NCI-H146 treated with DMSO at 0.1 percent for 48 hours (cell line): Measurements from ENCODE around the gene UBE2M.

Experiments
- DNase-seq: peaks from one replicate; lab custom pipeline; 2025; ENCODE audit not compliant: unreplicated experiment; lab: John Stamatoyannopoulos, UW

UBE2M gene

DNA sequence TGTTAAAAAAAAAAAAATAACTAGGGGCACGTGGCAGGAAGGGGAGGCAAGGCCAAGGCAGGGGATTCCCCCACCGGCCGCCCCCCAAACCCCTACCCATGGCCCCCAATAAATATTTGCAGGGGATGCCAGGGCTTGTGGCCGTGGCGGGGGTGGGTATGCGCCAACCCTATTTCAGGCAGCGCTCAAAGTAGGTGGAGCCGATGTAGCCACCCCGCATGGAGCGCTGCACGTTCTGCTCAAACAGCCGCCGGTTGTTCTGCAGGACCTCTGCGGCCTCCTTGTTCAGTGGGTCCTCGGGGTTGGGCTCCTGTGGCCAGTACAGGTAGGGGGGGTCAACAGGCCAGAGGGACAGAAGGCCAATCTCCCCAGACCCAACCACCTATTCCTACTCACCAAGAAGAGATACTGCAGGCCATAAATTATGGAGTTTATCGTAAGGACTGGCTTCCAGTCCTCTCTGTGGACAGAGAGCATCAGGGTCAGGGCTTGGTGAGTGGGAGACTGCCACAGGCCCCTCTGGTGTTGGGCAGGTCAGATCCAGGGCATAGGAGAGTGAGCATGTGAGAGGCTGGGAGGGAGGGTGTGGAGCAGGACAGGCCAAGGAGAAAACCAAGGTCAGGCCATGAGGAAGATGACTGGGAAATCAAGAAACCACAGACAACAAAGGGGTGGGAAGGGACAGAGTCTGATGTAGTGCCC, 2.3 kb downstream of the UBE2M start:
- DNase-seq, result no peak

DNA sequence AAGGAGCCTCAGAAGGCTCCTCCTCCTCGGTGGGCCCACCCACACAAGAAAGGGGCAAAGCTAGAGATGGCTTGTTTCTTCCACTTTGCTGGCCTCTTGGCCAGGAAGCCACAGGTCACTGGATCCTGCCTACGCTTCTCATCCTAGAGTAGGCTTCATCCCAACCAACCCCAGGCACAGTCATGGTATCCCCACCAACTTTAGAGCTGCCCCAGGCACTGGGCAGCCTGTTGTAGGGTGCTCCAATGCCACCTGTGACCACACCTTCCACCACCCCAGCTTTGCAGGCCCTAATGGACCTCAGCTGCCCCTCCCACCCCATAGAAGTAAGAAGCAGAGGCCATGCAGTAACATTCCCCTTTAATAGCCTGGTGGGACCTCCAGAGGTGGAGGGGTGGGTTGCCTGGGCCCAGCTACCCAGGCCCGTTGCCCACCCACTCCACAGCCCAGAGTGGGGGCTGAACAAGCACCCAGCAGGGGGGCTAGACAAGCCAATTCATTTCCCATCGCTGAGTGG, 3.0 kb downstream of the UBE2M start:
- no peak for DNase-seq

DNA sequence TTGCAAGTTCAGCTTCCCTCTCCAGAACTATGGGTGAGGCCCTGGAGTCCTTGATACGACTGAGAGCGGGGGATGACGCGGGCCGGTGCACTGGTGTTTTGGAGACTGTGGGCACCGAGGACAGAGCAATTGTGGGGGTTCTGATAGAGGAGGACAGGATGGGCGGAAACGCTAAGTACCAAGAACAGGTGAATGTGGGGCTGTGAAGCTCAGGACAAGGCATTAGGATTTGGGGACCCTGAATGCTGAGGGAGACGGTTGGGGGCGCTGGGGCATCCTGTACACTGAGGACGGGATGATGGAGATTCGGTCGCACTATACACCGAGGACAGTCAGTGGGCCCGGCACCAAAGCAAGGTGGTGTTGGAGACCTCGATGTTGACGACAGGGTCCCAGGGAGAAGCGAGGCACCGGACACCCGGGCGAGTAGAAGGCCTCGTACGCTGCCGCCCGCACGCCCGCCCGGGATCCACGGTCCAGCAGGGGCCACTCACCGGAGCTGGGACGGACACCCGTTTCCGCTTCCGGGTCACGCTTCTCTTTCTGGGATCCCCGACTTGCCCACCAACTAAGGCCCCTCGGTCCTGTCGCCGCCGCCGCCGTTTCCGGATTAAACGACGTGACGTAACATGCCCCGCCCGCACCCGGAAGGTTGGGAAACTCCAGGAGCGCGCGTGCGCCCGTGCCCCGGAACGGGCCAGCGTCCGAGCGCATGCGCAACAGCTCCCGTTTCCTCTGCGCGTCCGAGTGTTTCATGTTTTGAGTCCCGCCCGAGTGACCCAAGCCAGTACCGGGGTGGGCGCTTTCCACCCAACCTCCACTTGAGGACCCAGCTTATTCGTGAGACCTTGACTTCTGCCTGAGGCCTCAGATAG, 3.7 kb downstream of the UBE2M start, which contains the start of gene CHMP2A:
Gene CHMP2A (minus strand): TSS at position 612 of the 875 bp plus-strand sequence. CDS start 893 bp downstream, outside the sequence.
- DNase-seq, result no peak

DNA sequence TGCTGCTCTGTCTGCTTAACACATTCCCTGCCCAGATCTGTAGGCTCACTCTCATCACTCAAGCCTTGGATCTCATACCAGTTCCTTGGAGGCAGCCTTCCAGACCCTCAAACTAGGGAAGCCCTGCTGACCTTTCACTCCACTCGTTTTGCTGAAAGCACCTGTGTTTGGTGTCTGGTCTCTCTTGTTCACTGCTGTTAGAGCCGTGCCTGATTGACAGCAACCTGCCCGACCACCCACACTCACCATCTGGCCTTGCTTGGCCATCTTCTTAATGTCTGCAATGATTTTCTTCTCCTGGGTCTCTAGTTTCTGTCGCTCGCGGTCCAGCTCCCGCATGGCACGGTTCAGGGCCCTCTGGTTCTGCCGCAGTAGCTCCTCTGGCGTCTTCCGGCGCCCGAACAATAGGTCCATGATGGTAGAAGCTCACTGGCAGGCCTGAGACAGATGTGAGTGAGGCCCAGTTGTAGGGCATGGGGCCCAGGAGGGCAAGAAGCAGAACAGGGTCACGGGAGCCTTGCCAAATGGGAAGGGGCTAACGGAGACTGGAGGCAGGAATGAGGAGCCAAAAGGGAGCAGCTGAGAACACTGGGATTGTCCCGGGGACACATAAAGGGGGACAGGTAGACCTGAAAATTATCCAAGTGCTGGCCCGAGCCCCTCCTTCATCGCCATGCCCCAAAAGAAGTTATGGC, 4.5 kb downstream of the UBE2M start:
- no peak for DNase-seq

DNA sequence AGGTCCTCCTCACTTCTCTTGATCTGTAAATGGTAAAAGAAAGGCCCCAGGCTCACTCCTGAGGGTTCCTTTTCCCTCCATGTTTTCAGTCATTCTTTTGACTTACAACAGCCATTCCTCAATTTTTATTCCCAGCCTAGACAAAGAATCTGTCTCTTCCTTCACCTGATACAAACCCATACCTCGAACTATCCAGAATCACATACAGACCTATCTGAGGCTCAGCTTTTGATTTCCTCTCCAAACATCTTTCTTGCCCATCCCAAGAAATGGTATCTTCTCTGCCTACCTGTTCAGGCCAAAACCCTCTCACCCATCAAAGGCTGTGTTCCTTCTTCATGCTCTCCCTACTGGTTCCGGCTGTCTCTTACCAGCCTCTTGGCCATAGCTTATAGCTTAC, 5.8 kb downstream of the UBE2M start:
- DNase-seq, result no peak

DNA sequence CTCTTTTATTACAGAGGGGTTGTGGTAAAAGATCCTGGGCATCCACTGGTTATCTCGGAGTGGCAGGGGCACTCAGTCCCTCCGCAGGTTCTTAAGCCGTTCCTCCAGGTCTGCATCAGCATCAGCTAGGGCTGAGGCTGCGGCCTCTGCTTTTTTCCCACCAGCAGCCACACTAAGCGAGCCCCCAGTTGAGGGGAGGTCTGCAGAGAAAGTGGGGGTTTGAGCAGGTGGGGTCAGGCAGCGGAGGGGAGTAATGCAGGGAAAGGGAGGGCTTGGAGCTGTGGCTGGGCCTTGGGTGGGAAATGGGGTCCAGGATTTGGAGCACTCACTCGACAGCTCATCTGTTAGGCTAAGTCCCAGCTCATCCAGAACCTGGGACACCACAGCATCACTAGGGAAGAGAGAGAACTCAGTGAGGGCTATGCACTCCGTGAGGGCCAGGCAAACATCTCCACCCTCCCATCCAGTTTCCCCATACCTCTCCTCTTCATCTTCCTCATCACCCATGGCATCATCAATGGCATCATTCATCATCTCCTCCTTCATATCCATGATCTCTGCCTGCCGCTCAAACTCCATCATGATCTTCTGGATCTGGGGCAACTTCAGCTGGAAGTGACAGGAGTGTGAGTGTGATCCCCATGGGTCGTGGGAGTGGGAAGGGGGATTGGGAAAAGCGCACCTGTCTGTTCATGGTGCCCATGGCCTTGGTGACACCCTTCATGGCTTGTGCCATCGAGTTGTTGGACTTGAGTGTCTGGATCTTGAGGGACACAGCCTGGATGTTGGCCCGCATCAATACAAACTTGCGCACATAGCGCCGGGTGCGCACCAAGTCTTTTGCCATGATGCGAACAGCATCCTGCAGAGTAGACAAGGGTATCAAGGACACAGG, 6.6 kb downstream of the UBE2M start:
- DNase-seq, result no peak

DNA sequence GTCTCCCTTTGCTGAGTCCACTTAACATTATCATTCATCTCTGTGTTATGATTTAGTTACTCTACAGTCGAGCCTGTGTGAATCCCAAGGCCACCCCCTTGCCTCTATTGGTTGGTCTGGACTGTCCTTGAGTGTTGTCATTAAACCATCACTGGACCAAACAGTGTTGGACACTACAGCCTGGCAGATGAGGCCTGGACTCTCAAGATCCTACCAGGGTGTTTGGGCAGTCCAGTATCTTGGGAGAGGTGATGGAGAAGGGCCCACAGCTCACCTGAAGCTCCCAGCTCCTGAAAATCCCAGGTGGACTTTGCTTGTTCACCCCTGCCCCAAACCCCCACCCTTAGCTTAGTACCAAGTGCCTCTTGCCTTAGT, 7.3 kb downstream of the UBE2M start:
- DNase-seq, result no peak

DNA sequence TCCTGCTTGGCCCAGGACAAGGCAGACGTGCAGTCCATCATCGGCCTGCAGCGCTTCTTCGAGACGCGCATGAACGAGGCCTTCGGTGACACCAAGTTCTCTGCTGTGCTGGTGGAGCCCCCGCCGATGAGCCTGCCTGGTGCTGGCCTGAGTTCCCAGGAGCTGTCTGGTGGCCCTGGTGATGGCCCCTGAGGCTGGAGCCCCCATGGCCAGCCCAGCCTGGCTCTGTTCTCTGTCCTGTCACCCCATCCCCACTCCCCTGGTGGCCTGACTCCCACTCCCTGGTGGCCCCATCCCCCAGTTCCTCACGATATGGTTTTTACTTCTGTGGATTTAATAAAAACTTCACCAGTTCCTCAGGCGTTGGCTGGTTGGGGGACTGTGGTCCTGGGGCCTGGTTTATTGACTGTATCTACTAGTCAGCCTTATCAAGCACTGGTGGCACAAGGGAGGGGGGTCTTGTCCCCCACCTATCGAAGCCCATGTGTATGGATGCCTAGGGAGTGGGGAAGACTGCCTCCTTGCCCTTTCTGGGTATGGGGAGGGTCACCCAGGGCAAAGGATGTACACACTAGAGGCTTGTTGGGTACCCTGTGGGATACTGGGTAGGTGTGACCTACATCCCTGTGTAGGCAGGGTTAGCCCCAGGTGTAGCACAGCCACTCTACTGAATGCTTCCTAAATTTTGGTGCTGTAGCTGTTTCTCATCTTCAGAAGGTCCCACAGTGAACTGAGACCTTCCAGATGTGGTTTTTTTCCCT, 7.9 kb downstream of the UBE2M start:
- DNase-seq, result no peak

DNA sequence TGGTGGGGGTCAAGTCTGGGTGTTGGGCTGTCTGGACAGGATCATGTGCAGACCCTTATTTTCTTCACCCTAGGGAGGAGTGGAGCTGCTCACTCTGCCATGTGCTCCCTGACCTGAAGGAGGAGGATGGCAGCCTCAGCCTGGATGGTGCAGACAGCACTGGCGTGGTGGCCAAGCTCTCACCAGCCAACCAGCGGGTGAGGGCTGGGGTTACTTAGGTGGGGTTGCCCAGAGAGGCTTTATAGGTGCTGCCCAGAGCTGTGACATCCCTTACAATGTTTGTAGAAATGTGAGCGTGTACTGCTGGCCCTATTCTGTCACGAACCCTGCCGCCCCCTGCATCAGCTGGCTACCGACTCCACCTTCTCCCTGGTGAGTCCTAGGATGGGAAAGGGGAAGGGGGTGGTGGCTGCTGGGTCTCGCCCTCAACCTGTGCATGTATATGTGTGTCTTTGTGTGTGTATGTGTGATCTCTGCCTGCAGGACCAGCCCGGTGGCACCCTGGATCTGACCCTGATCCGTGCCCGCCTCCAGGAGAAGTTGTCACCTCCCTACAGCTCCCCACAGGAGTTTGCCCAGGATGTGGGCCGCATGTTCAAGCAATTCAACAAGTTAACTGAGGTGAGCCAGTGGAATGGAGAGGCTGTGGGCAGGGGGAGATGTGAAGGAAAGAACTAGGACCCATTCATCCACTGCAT, 8.6 kb downstream of the UBE2M start:
- DNase-seq, result no peak

DNA sequence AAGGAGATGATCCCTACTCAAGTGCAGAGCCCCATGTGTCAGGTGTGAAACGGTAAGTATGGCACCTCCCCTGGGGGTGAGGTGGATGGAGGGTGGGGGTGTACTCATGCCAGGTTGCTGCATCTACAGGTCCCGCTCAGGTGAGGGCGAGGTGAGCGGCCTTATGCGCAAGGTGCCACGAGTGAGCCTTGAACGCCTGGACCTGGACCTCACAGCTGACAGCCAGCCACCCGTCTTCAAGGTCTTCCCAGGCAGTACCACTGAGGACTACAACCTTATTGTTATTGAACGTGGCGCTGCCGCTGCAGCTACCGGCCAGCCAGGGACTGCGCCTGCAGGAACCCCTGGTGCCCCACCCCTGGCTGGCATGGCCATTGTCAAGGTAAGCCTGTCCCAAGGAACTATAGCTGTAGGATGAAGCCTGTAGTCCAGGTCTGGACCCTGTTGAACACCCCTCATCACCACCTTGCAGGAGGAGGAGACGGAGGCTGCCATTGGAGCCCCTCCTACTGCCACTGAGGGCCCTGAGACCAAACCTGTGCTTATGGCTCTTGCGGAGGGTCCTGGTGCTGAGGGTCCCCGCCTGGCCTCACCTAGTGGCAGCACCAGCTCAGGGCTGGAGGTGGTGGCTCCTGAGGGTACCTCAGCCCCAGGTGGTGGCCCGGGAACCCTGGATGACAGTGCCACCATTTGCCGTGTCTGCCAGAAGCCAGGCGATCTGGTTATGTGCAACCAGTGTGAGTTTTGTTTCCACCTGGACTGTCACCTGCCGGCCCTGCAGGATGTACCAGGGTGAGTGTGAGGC, 9.3 kb downstream of the UBE2M start:
- DNase-seq, result no peak

DNA sequence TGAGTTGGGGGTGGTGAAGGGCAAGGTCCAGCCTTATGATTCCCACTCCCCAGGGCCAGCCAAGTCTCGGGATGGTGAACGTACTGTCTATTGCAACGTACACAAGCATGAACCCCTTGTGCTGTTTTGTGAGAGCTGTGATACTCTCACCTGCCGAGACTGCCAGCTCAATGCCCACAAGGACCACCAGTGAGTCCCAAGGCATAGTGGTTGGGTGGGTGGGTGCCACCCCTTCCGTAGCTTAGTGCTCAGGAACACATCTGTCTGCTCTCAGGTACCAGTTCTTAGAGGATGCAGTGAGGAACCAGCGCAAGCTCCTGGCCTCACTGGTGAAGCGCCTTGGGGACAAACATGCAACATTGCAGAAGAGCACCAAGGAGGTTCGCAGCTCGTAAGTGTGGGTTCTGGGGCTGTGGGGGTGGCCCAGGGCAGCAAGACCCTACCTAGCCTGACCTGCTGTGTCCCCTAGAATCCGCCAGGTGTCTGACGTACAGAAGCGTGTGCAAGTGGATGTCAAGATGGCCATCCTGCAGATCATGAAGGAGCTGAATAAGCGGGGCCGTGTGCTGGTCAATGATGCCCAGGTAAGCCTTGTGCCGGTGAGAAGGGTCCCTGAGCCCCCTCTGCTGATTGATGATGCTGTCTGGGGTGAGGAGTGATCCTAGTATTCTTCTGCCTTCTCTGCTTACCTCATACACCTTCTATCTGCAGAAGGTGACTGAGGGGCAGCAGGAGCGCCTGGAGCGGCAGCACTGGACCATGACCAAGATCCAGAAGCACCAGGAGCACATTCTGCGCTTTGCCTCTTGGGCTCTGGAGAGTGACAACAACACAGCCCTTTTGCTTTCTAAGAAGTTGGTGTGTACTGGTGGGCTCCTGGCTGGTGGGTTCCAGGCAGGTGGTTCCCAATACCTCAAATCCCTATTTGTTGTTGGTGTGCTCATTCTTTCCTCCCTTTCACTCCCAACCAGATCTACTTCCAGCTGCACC, 10.8 kb downstream of the UBE2M start:
- DNase-seq, result no peak

DNA sequence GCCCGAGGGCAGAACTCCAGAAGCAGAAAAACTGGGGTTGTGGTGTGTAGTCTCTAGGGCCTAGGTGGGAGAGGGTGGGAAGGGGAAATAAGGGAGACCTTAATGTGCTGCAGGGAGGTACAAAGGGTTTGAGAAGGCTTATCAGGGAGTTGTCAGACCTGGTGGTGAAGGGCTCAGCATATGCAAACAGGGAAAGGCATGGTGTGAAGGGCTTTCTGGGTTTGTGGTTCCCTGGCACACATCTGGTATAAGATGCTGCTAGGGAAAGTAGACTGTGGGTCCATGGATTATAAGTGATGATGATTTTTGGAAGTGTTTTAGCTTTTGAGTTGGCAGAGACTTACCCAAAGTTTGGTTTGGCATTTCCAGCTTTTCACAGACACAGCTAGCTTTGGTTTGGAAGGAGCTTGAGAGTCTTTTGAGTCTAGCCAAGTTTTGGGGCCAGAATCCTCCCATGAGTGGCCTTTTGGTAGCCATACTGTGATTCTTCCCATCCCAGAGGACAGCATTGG, 12.3 kb downstream of the UBE2M start:
- no peak for DNase-seq

DNA sequence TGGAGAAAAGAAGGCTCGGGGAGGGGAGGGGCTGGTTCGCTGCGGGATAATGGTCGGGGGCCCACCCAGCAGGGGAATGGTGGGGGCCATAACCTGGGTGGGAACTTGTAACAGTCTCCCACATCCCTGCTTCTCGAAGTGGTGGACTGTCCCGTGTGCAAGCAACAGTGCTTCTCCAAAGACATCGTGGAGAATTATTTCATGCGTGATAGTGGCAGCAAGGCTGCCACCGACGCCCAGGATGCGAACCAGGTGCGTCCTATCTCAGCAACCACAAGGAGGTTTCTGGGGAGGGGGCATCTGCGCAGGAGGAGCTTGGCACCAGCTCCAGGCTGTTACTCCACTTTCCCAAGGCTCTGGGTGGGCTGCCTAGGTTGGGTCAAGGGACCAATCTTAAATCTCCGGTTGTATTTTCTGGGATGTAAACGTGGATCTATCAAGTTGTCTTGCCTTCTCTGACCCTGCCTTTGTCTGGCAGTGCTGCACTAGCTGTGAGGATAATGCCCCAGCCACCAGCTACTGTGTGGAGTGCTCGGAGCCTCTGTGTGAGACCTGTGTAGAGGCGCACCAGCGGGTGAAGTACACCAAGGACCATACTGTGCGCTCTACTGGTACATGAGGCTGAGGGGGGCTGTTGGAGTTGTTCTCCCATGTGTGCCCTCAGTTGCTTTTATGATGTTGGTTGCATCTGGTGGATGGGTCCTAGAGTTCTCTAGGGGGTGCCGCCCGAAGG, 13.0 kb downstream of the UBE2M start:
- DNase-seq, result no peak

DNA sequence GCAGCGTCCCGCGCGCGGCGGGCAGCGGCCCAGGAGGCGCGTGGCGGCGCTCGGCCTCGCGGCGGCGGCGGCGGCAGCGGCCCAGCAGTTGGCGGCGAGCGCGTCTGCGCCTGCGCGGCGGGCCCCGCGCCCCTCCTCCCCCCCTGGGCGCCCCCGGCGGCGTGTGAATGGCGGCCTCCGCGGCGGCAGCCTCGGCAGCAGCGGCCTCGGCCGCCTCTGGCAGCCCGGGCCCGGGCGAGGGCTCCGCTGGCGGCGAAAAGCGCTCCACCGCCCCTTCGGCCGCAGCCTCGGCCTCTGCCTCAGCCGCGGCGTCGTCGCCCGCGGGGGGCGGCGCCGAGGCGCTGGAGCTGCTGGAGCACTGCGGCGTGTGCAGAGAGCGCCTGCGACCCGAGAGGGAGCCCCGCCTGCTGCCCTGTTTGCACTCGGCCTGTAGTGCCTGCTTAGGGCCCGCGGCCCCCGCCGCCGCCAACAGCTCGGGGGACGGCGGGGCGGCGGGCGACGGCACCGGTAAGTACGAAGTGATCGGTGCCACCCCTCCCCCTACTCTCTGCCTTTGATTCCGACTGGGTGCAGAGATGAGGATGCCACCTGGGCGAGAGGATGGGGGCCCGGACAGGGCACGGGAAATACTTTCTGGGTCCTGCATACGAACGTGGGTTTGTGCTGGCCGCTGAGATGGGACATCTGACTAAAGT, 13.7 kb downstream of the UBE2M start:
- DNase-seq, result no peak

DNA sequence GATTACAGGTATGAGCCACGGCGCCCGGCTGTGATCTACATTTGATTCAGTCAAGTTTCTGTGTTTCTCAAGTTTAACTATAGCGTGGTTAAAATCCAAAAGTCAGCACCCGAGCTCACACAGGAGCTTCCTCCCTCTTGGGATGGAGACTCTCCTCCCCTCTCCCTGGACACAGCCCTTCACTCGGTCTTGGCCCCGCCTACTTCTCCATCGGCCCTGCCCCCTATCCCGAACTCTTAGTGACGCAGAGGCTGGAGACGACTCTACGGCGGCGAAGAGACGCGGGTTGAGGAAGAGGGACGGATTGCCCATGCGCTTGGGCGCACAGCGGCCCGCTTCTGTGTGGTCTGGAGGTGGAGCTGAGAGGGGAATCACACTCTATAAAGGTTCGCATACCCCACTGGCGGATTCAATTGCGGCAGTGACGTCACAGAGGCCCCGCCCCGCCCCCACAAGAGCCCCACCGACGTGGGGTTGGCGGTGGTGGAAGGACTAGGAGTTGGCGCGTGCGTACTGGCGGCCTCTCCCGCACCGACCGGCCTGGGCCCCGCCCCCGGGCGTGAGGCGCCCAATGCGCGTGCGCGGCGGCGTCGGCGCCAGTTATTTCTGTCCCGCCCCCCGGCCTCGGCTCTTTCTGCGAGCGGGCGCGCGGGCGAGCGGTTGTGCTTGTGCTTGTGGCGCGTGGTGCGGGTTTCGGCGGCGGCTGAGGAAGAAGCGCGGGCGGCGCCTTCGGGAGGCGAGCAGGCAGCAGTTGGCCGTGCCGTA, 14.4 kb downstream of the UBE2M start, which contains the start of gene TRIM28:
Gene TRIM28 (plus strand): TSS at position 239 of the 765 bp plus-strand sequence. CDS start 694 bp downstream, outside the sequence.
- no peak for DNase-seq
